Measurements from ENCODE around the gene KLF13. TPM values are rescaled to one million over a fixed set of nuclear protein-coding genes. Genes with fewer than 3 reads are reported as not detected.

Gene KLF13
- total RNA-seq, 1 donor from 2014 or later, result 85.9 TPM

GRCh38 chr15:31402511-31403056 lies 75.9 kb downstream of the KLF13 start:
- peak; percentile 72 for DNase-seq (ENCODE audit: low spot score)
- peak; percentile 83 for ATAC-seq
- intact Hi-C loops (cut with DNase I), result no loop called here

- intact Hi-C loops (cut with DNase I), result no loop called here
Observed at GRCh38 chr15:31403096-31403495, 76.5 kb downstream of the KLF13 start.

GRCh38 chr15:31403606-31404005 lies 77.0 kb downstream of the KLF13 start:
- DNase-seq (ENCODE audit: low spot score) (no peak), ATAC-seq (no peak)
- intact Hi-C loops (cut with DNase I), result no loop called here

More at GRCh38 chr15:31403096-31403495, 76.5 kb downstream of the KLF13 start:
- ATAC-seq (no peak), DNase-seq (ENCODE audit: low spot score) (no peak)

GRCh38 chr15:31404345-31404744 lies 77.7 kb downstream of the KLF13 start:
- DNase-seq (ENCODE audit: low spot score) (no peak), ATAC-seq (no peak)
- intact Hi-C loops (cut with DNase I), result no loop called here

- ATAC-seq (no peak), DNase-seq (ENCODE audit: low spot score) (no peak)
- intact Hi-C loops (cut with DNase I), result no loop called here
Observed at GRCh38 chr15:31405200-31405920, 78.7 kb downstream of the KLF13 start.

- no peak for ATAC-seq
- intact Hi-C loops (cut with DNase I), result no loop called here
Observed at GRCh38 chr15:31407376-31407775, 80.7 kb downstream of the KLF13 start.

GRCh38 chr15:31407851-31408250 lies 81.2 kb downstream of the KLF13 start:
- intact Hi-C loops (cut with DNase I), result no loop called here
- no peak for ATAC-seq
- no peak for DNase-seq (ENCODE audit: low spot score)

More at GRCh38 chr15:31407376-31407775, 80.7 kb downstream of the KLF13 start:
- no peak for DNase-seq (ENCODE audit: low spot score)

GRCh38 chr15:31408724-31409123 lies 82.1 kb downstream of the KLF13 start:
- intact Hi-C loops (cut with DNase I), result no loop called here
- ATAC-seq (no peak), DNase-seq (ENCODE audit: low spot score) (no peak)

GRCh38 chr15:31409171-31409570 lies 82.5 kb downstream of the KLF13 start:
- DNase-seq (ENCODE audit: low spot score), result no peak
- intact Hi-C loops (cut with DNase I), result no loop called here
- ATAC-seq, result no peak

- intact Hi-C loops (cut with DNase I), result no loop called here
- DNase-seq (ENCODE audit: low spot score) (no peak), ATAC-seq (no peak)
Observed at GRCh38 chr15:31412824-31413223, 86.2 kb downstream of the KLF13 start.

- ATAC-seq (no peak), DNase-seq (ENCODE audit: low spot score) (no peak)
- intact Hi-C loops (cut with DNase I), result no loop called here
Observed at GRCh38 chr15:31415201-31415600, 88.6 kb downstream of the KLF13 start.

- DNase-seq (ENCODE audit: low spot score), result no peak
- intact Hi-C loops (cut with DNase I), result no loop called here
- no peak for ATAC-seq
Observed at GRCh38 chr15:31419820-31420219, 93.2 kb downstream of the KLF13 start.

GRCh38 chr15:31427411-31427810 lies 100.8 kb downstream of the KLF13 start:
- intact Hi-C loops (cut with DNase I), result no loop called here
- no peak for ATAC-seq

More at GRCh38 chr15:31427411-31427810, 100.8 kb downstream of the KLF13 start:
- DNase-seq (ENCODE audit: low spot score), result no peak

Other genes with a start within 250 kb of the KLF13 start
- not detected for gene TRPM1, start 225.1 kb upstream of the KLF13 start, total RNA-seq

All from sciatic nerve (tissue), 2 donors.